ENCODE results near the gene SRC.

- TF ChIP-seq GATA2 (IDR thresholded peaks at IDR 0.05; ENCODE audit: low read depth, low read length) (no peak), GATA3 (IDR thresholded peaks at IDR 0.05; ENCODE audit: low read depth, low read length) (no peak)
Measured at GRCh38 chr20:37339208-37339607, 6.7 kb upstream of the SRC start.

All from SH-SY5Y (cell line).